Caco-2 (cell line): ENCODE data around the gene MX1. TPM values are rescaled to one million over a fixed set of nuclear protein-coding genes. Genes with fewer than 3 reads are reported as not detected.

Source experiments
- BruUV-seq: library from RNA; stranded (reverse); fragments of 400-500 nt; replicated peaks from 2 replicates; lab custom pipeline; 2021; lab: Mats Ljungman, UMichigan
- CTCF ChIA-PET: fragments of 300-600 bp; sonication (Branson Sonifier 250); formaldehyde crosslinking; loops from one replicate; lab custom pipeline; 2022; ENCODE audit warnings: antibody characterized with exemption; lab: Charles Lee
- POLR2A ChIA-PET: fragments of 300-600 bp; sonication (Branson Sonifier 250); formaldehyde crosslinking; loops from one replicate; lab custom pipeline; 2022; ENCODE audit warnings: antibody characterized with exemption; lab: Charles Lee
- DNase-seq, 2 experiments: peaks; one replicate each; pipeline versions ENCODE4 v3.0.0 to v3.0.0-alpha.2; 2020 to 2022
- H3K27me3 ChIP-seq: replicated peaks from 2 replicates; pipeline ENCODE4 v1.6.0; 2011; ENCODE audit warnings: low read length; ENCODE audit not compliant: control insufficient read depth, insufficient read depth
- H3K36me3 ChIP-seq: 2 replicates; pipeline ENCODE4 v1.5.1; 2011; ENCODE audit warnings: low read length; ENCODE audit not compliant: control insufficient read depth, insufficient read depth
- H3K4me1 ChIP-seq: fragments of 250-450 bp; sonication (Bioruptor Pico); 2 replicates; pipeline ENCODE4 v1.5.1; 2020; ENCODE audit warnings: mild to moderate bottlenecking
- H3K4me3 ChIP-seq: 2 replicates; pipeline ENCODE4 v1.5.1; 2011; ENCODE audit warnings: low read depth, mild to moderate bottlenecking, control low read depth, low read length
- H3K9me3 ChIP-seq: fragments of 250-450 bp; sonication (Bioruptor Pico); 2 replicates; pipeline ENCODE4 v1.5.1; 2020; ENCODE audit warnings: mild to moderate bottlenecking, moderate library complexity
- H3K27ac Mint-ChIP-seq: one replicate; pipeline ENCODE4 v1.8.0; 2022; ENCODE audit warnings: mixed read lengths; ENCODE audit not compliant: unreplicated experiment
- H3K27me3 Mint-ChIP-seq: one replicate; pipeline ENCODE4 v1.8.0; 2022; ENCODE audit warnings: mixed read lengths; ENCODE audit not compliant: insufficient read depth, unreplicated experiment
- H3K36me3 Mint-ChIP-seq: one replicate; pipeline ENCODE4 v1.8.0; 2022; ENCODE audit warnings: mild to moderate bottlenecking, mixed read lengths; ENCODE audit not compliant: insufficient read depth, unreplicated experiment
- H3K4me1 Mint-ChIP-seq: one replicate; pipeline ENCODE4 v1.8.0; 2022; ENCODE audit warnings: low read depth, mixed read lengths; ENCODE audit not compliant: unreplicated experiment
- H3K4me3 Mint-ChIP-seq: one replicate; pipeline ENCODE4 v1.8.0; 2022; ENCODE audit warnings: mild to moderate bottlenecking, moderate library complexity, mixed read lengths; ENCODE audit not compliant: unreplicated experiment
- H3K9me3 Mint-ChIP-seq: one replicate; pipeline ENCODE4 v1.8.0; 2022; ENCODE audit warnings: mixed read lengths; ENCODE audit not compliant: unreplicated experiment
- CTCF ChIP-seq, 2 experiments: fragments of 200-600 bp in 1 of 2; IDR thresholded peaks; 1 replicate in 1 of 2; 2 replicates in 1 of 2; pipeline versions ENCODE4 v1.5.1 to v1.8.0; 2011 to 2022; ENCODE audit warnings: antibody characterized with exemption in 1 of 2, control low read depth in 1 of 2, inconsistent platforms in 1 of 2, low read depth in 1 of 2, low read length in 1 of 2, mild to moderate bottlenecking in 1 of 2, moderate library complexity in 1 of 2; ENCODE audit not compliant: insufficient read depth in 1 of 2, severe bottlenecking in 1 of 2, unreplicated experiment in 1 of 2
- intact Hi-C: fragments of 100-400 bp; cut with micrococcal nuclease; formaldehyde crosslinking; loops from one replicate; pipeline ENCODE4 v1.10.0; 2022; ENCODE audit not compliant: unreplicated experiment
- total RNA-seq: library from RNA; stranded (reverse); gene quantifications from 2 replicates; pipeline ENCODE4 v1.2.3, GENCODE V29; 2022

MX1 gene
- total RNA-seq, 1 experiment from 2014 or later: 18.9 TPM

GRCh38 chr21:41433566-41433965 is 7.5 kb downstream of the MX1 start:
- ChIA-PET CTCF (no interaction called here), POLR2A (no interaction called here)
- H3K4me3 ChIP-seq: no peak overlapping the region
- Mint-ChIP-seq H3K4me3 (no peak overlapping the region), H3K36me3 (no peaks in the 10 kb centered on the region), H3K4me1 (no peaks in the 10 kb centered on the region), H3K27me3 (no peaks in the 10 kb centered on the region), H3K9me3 (peaks cover 30% of the 10 kb centered on the region), H3K27ac (no peak overlapping the region)
- TF ChIP-seq CTCF (IDR thresholded peaks at IDR 0.05; ENCODE audit: insufficient read depth in 1 of 2, low read depth in 1 of 2, low read length in 1 of 2, severe bottlenecking in 1 of 2, unreplicated experiment in 1 of 2): no peak
- peaks cover 8% of the 10 kb centered on the region; the same call in 1 of the 2 replicates for H3K9me3 ChIP-seq
- no peaks in the 10 kb centered on the region for H3K4me1 ChIP-seq
- no peaks in the 10 kb centered on the region for H3K27me3 ChIP-seq
- no TSS peak for BruUV-seq
- no peaks in the 10 kb centered on the region for H3K36me3 ChIP-seq
- no peak for DNase-seq
- intact Hi-C loops: no loop called here

GRCh38 chr21:41435706-41436105 is 9.7 kb downstream of the MX1 start:
- TF ChIP-seq CTCF (IDR thresholded peaks at IDR 0.05; ENCODE audit: insufficient read depth in 1 of 2, low read depth in 1 of 2, low read length in 1 of 2, severe bottlenecking in 1 of 2, unreplicated experiment in 1 of 2): no peak
- H3K36me3 ChIP-seq: no peaks in the 10 kb centered on the region
- no peaks in the 10 kb centered on the region for H3K36me3 Mint-ChIP-seq
- H3K4me1 Mint-ChIP-seq: no peaks in the 10 kb centered on the region
- ChIA-PET POLR2A (no interaction called here), CTCF (no interaction called here)
- H3K4me3 ChIP-seq: no peak overlapping the region
- no TSS peak for BruUV-seq
- DNase-seq: no peak
- H3K4me3 Mint-ChIP-seq: no peak overlapping the region
- no peaks in the 10 kb centered on the region for H3K27me3 ChIP-seq
- intact Hi-C loops: no loop called here
- no peaks in the 10 kb centered on the region for H3K27me3 Mint-ChIP-seq
- no peak overlapping the region for H3K27ac Mint-ChIP-seq
- peaks cover 8% of the 10 kb centered on the region; the same call in 1 of the 2 replicates for H3K9me3 ChIP-seq
- no peaks in the 10 kb centered on the region for H3K4me1 ChIP-seq
- peaks cover 30% of the 10 kb centered on the region for H3K9me3 Mint-ChIP-seq

DNA sequence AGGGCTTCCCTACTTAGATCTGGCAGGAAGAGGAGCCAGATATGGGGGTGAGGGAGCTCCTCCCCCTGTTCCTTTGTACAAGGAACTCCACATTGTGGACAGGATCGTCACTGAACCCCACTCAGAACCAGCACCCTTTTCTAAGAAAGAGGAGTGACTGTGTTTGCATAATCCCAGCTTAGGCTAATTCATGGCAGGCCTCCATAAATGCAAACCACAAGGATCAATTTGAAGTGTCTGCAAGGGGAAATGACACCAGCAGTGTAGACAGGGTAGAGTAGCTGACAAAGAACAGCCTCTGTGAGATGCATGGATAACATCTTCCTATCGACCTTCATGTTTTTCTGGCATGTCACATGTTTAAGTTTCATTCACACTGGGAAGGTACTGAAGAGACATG is 11.7 kb downstream of the MX1 start:
- no peaks in the 10 kb centered on the region for H3K36me3 Mint-ChIP-seq
- Histone ChIP-seq H3K27me3 (no peaks in the 10 kb centered on the region), H3K4me3 (no peak overlapping the region), H3K36me3 (no peaks in the 10 kb centered on the region), H3K4me1 (no peaks in the 10 kb centered on the region), H3K9me3 (peaks cover 8% of the 10 kb centered on the region; the same call in 1 of the 2 replicates)
- no peak overlapping the region for H3K27ac Mint-ChIP-seq
- BruUV-seq: no TSS peak
- H3K4me1 Mint-ChIP-seq: no peaks in the 10 kb centered on the region
- intact Hi-C loops: no loop called here
- no peak overlapping the region for H3K4me3 Mint-ChIP-seq
- TF ChIP-seq CTCF (IDR thresholded peaks at IDR 0.05; ENCODE audit: insufficient read depth in 1 of 2, low read depth in 1 of 2, low read length in 1 of 2, severe bottlenecking in 1 of 2, unreplicated experiment in 1 of 2): no peak
- no peaks in the 10 kb centered on the region for H3K27me3 Mint-ChIP-seq
- peaks cover 30% of the 10 kb centered on the region for H3K9me3 Mint-ChIP-seq
- ChIA-PET POLR2A (no interaction called here), CTCF (no interaction called here)
- no peak for DNase-seq
